Naive B cell (primary cell): ENCODE data around the gene ARGLU1. TPM values are rescaled to one million over a fixed set of nuclear protein-coding genes. Genes with fewer than 3 reads are reported as not detected.

Source experiments
- ATAC-seq, 2 donors: fragments of 150-1000 bp; cut with Tn5 transposase; 2 replicates each; pipeline ENCODE4 v1.10.0; 2021; ENCODE audit warnings: low read depth in 2 of 2, mild to moderate bottlenecking in 2 of 2, moderate library complexity in 2 of 2
- DNase-seq: peaks from one replicate; pipeline ENCODE4 v3.0.0; 2022
- H3K27ac Mint-ChIP-seq, 6 donors: one replicate each; pipeline ENCODE4 v1.8.0; 2020 to 2022; ENCODE audit warnings: mild to moderate bottlenecking in 6 of 6, mixed read lengths in 6 of 6, moderate library complexity in 5 of 6, inconsistent platforms in 2 of 6
- H3K27me3 Mint-ChIP-seq, 3 donors: one replicate each; pipeline ENCODE4 v1.8.0; 2021 to 2022; ENCODE audit warnings: mixed read lengths in 3 of 3, mild to moderate bottlenecking in 1 of 3
- H3K36me3 Mint-ChIP-seq, 2 donors: one replicate each; pipeline ENCODE4 v1.8.0; 2020 to 2022; ENCODE audit warnings: mixed read lengths in 2 of 2, inconsistent platforms in 1 of 2, mild to moderate bottlenecking in 1 of 2
- H3K4me1 Mint-ChIP-seq, 3 donors: one replicate each; pipeline ENCODE4 v1.8.0; 2020 to 2022; ENCODE audit warnings: mixed read lengths in 3 of 3, inconsistent platforms in 1 of 3, mild to moderate bottlenecking in 1 of 3, moderate library complexity in 1 of 3
- H3K4me3 Mint-ChIP-seq, 8 donors: one replicate each; pipeline ENCODE4 v1.8.0; 2020 to 2022; ENCODE audit warnings: mild to moderate bottlenecking in 8 of 8, mixed read lengths in 8 of 8, moderate library complexity in 8 of 8, inconsistent platforms in 2 of 8
- H3K9me3 Mint-ChIP-seq, 7 donors: one replicate each; pipeline ENCODE4 v1.8.0; 2020 to 2022; ENCODE audit warnings: mixed read lengths in 7 of 7, mild to moderate bottlenecking in 5 of 7, inconsistent platforms in 2 of 7, moderate library complexity in 1 of 7
- polyA plus RNA-seq, 6 donors: library from polyadenylated mRNA; unstranded; fragments of 300-500 nt; fragmentation: Illumina TruSeq; gene quantifications; one replicate each; pipeline ENCODE4 v1.2.3, GENCODE V29; 2021; ENCODE audit warnings: low read depth in 6 of 6

ARGLU1 gene
- polyA plus RNA-seq, 6 donors from 2014 or later = 30.3 to 63.7 (median 43.3) TPM

- H3K4me1 Mint-ChIP-seq = peaks cover 18 to 21% (median 19%) of the 10 kb centered on the region in 3 donors
- H3K27me3 Mint-ChIP-seq = no peaks in the 10 kb centered on the region
- ATAC-seq (no peak), DNase-seq (no peak)
- H3K27ac Mint-ChIP-seq = peak overlapping the region in 1 of 6 donors; percentile 24
- H3K4me3 Mint-ChIP-seq = no peak overlapping the region
- H3K36me3 Mint-ChIP-seq = peaks cover 27 to 31% of the 10 kb centered on the region in 2 donors
- H3K9me3 Mint-ChIP-seq = no peaks in the 10 kb centered on the region
Observed at GRCh38 chr13:106555631-106556328, 12.2 kb downstream of the ARGLU1 start.

GRCh38 chr13:106551751-106552150, 16.2 kb downstream of the ARGLU1 start:
- H3K27me3 Mint-ChIP-seq = no peaks in the 10 kb centered on the region
- peaks cover 21 to 25% of the 10 kb centered on the region in 2 donors for H3K36me3 Mint-ChIP-seq
- peaks cover 10 to 25% (median 20%) of the 10 kb centered on the region in 3 donors for H3K4me1 Mint-ChIP-seq
- ATAC-seq (no peak), DNase-seq (no peak)
- peak overlapping the region in 1 of 6 donors; percentile 58 for H3K27ac Mint-ChIP-seq
- H3K4me3 Mint-ChIP-seq = no peak overlapping the region
- H3K9me3 Mint-ChIP-seq = no peaks in the 10 kb centered on the region

- Mint-ChIP-seq H3K9me3 (no peaks in the 10 kb centered on the region), H3K27ac (peak overlapping the region in 1 of 6 donors; percentile 58), H3K36me3 (peaks cover 17 to 21% of the 10 kb centered on the region in 2 donors), H3K27me3 (no peaks in the 10 kb centered on the region), H3K4me1 (peaks cover 10 to 23% (median 20%) of the 10 kb centered on the region in 3 donors), H3K4me3 (no peak overlapping the region)
- DNase-seq (no peak), ATAC-seq (no peak)
Observed at GRCh38 chr13:106551350-106551749, 16.6 kb downstream of the ARGLU1 start.

- ATAC-seq (no peak), DNase-seq (no peak)
- peaks cover 10 to 19% (median 16%) of the 10 kb centered on the region in 3 donors for H3K4me1 Mint-ChIP-seq
- H3K9me3 Mint-ChIP-seq = no peaks in the 10 kb centered on the region
- peaks cover 10 to 14% of the 10 kb centered on the region in 2 donors for H3K36me3 Mint-ChIP-seq
- H3K4me3 Mint-ChIP-seq = no peak overlapping the region
- H3K27ac Mint-ChIP-seq = peak overlapping the region in 1 of 6 donors; percentile 8
- H3K27me3 Mint-ChIP-seq = no peaks in the 10 kb centered on the region
Observed at GRCh38 chr13:106550570-106551135, 17.3 kb downstream of the ARGLU1 start.

GRCh38 chr13:106548064-106548696, 19.8 kb downstream of the ARGLU1 start:
- Mint-ChIP-seq H3K4me3 (no peak overlapping the region), H3K36me3 (peaks cover 5 to 7% of the 10 kb centered on the region in 2 donors), H3K9me3 (no peaks in the 10 kb centered on the region), H3K27ac (peak overlapping the region in 1 of 6 donors; percentile 21), H3K27me3 (no peaks in the 10 kb centered on the region), H3K4me1 (peaks cover 10 to 19% (median 12%) of the 10 kb centered on the region in 3 donors)
- no peak for ATAC-seq
- no peak for DNase-seq

- Mint-ChIP-seq H3K27me3 (no peaks in the 10 kb centered on the region), H3K9me3 (no peaks in the 10 kb centered on the region), H3K4me1 (peaks cover 0 to 1% (median 0%) of the 10 kb centered on the region in 3 donors), H3K4me3 (no peak overlapping the region), H3K27ac (no peak overlapping the region), H3K36me3 (no peaks in the 10 kb centered on the region)
- ATAC-seq = no peak
- DNase-seq = no peak
Observed at GRCh38 chr13:106541826-106542225, 26.1 kb downstream of the ARGLU1 start.

- Mint-ChIP-seq H3K9me3 (no peaks in the 10 kb centered on the region), H3K4me1 (peaks cover 4 to 7% (median 5%) of the 10 kb centered on the region in 3 donors), H3K4me3 (no peak overlapping the region), H3K36me3 (no peaks in the 10 kb centered on the region), H3K27me3 (no peaks in the 10 kb centered on the region), H3K27ac (no peak overlapping the region)
- ATAC-seq (no peak), DNase-seq (no peak)
Observed at GRCh38 chr13:106540613-106541012, 27.3 kb downstream of the ARGLU1 start.

- no peak for ATAC-seq
- no peaks in the 10 kb centered on the region for H3K9me3 Mint-ChIP-seq
- peaks cover 14 to 26% (median 18%) of the 10 kb centered on the region in 3 donors for H3K4me1 Mint-ChIP-seq
- peak overlapping the region in 1 of 6 donors; percentile 41 for H3K27ac Mint-ChIP-seq
- peak overlapping the region in 5 of 8 donors; percentile 2 to 93 (median 32) for H3K4me3 Mint-ChIP-seq
- H3K27me3 Mint-ChIP-seq = peaks cover 13 to 20% (median 14%) of the 10 kb centered on the region in 3 donors
- H3K36me3 Mint-ChIP-seq = peaks cover 0 to 5% of the 10 kb centered on the region in 2 donors
- DNase-seq = no peak
Observed at GRCh38 chr13:106537521-106537920, 30.4 kb downstream of the ARGLU1 start.

- peak; percentile 78 for DNase-seq
- peak overlapping the region; percentile 69 to 95 (median 84) for H3K27ac Mint-ChIP-seq
- peak; percentile 48 to 55 for ATAC-seq
- peaks cover 23 to 31% (median 24%) of the 10 kb centered on the region in 3 donors for H3K27me3 Mint-ChIP-seq
- H3K4me3 Mint-ChIP-seq = peak overlapping the region; percentile 91 to 98 (median 95)
- H3K9me3 Mint-ChIP-seq = no peaks in the 10 kb centered on the region
- peaks cover 0 to 5% of the 10 kb centered on the region in 2 donors for H3K36me3 Mint-ChIP-seq
- peaks cover 15 to 29% (median 20%) of the 10 kb centered on the region in 3 donors for H3K4me1 Mint-ChIP-seq
Observed at GRCh38 chr13:106536244-106537034, 31.5 kb downstream of the ARGLU1 start.

GRCh38 chr13:106535552-106536243, 32.2 kb downstream of the ARGLU1 start, which contains the start of gene EFNB2:
EFNB2 (minus strand) TSS chr13:106535662; CDS start chr13:106534964, 698 bp downstream.
- peak; percentile 90 for DNase-seq
- peaks cover 15 to 29% (median 20%) of the 10 kb centered on the region in 3 donors for H3K4me1 Mint-ChIP-seq
- H3K9me3 Mint-ChIP-seq = no peaks in the 10 kb centered on the region
- H3K27ac Mint-ChIP-seq = peak within 1 kb of the TSS; percentile 69 to 95 (median 84)
- peaks cover 31 to 37% (median 31%) of the 10 kb centered on the region in 3 donors for H3K27me3 Mint-ChIP-seq
- H3K4me3 Mint-ChIP-seq = peak within 1 kb of the TSS; percentile 91 to 98 (median 95)
- ATAC-seq = peak; percentile 89 to 90
- peaks cover 0 to 5% of the 10 kb centered on the region in 2 donors for H3K36me3 Mint-ChIP-seq

- H3K9me3 Mint-ChIP-seq = no peaks in the 10 kb centered on the region
- DNase-seq (peak; percentile 33), ATAC-seq (peak; percentile 14 to 15)
- peaks cover 15 to 29% (median 20%) of the 10 kb centered on the region in 3 donors for H3K4me1 Mint-ChIP-seq
- peaks cover 39 to 45% (median 39%) of the 10 kb centered on the region in 3 donors for H3K27me3 Mint-ChIP-seq
- peak overlapping the region in 1 of 6 donors; percentile 76 for H3K27ac Mint-ChIP-seq
- H3K36me3 Mint-ChIP-seq = peaks cover 0 to 5% of the 10 kb centered on the region in 2 donors
- H3K4me3 Mint-ChIP-seq = peak overlapping the region; percentile 81 to 98 (median 86)
Observed at GRCh38 chr13:106534639-106535551, 33.0 kb downstream of the ARGLU1 start.
